Activated T-helper 1 cell treated with anti-CD3 and anti-CD28 coated beads, Interleukin-12 subunit alpha, Interleukin-12 subunit beta, Interleukin-2, Interleukin-4 antibody, amounts not matched to agents 30 ng/mL and 10 ng/mL and 1 ng/mL, durations not matched to agents 14 hours and 24 hours and 36 hours (primary cell): ENCODE results near the gene GRIN3A. TPM values are rescaled to one million over a fixed set of nuclear protein-coding genes. Genes with fewer than 3 reads are reported as not detected.
"Not testable (repeated sequence)": the region's sequence is repeated elsewhere in the genome, so short reads cannot be mapped to it uniquely, and the experiment has no call there.

Experiments used
- DNase-seq: peaks from one replicate; pipeline ENCODE4 v3.0.0; 2021; ENCODE audit warnings: low spot score
- H3K27ac Mint-ChIP-seq: one replicate; pipeline ENCODE4 v1.8.0; 2021; ENCODE audit warnings: mild to moderate bottlenecking, mixed read lengths
- H3K27me3 Mint-ChIP-seq: one replicate; pipeline ENCODE4 v1.8.0; 2022; ENCODE audit warnings: mild to moderate bottlenecking, moderate library complexity, mixed read lengths; ENCODE audit not compliant: insufficient read depth
- H3K36me3 Mint-ChIP-seq: one replicate; pipeline ENCODE4 v1.8.0; 2021; ENCODE audit warnings: low read depth, mixed read lengths
- H3K4me1 Mint-ChIP-seq: one replicate; pipeline ENCODE4 v1.8.0; 2021; ENCODE audit warnings: low read depth, mixed read lengths
- H3K4me3 Mint-ChIP-seq: one replicate; pipeline ENCODE4 v1.8.0; 2021; ENCODE audit warnings: mild to moderate bottlenecking, moderate library complexity, mixed read lengths
- H3K9me3 Mint-ChIP-seq: one replicate; pipeline ENCODE4 v1.8.0; 2021; ENCODE audit warnings: mixed read lengths
- intact Hi-C: fragments of 100-400 bp; cut with micrococcal nuclease; formaldehyde crosslinking; loops from one replicate; pipeline ENCODE4 v1.15.1; 2024
- total RNA-seq: library from RNA; stranded (reverse); gene quantifications from 2 replicates; pipeline ENCODE4 v1.2.3, GENCODE V29; 2022

GRIN3A gene
- total RNA-seq, 1 donor from 2014 or later = not detected

DNA sequence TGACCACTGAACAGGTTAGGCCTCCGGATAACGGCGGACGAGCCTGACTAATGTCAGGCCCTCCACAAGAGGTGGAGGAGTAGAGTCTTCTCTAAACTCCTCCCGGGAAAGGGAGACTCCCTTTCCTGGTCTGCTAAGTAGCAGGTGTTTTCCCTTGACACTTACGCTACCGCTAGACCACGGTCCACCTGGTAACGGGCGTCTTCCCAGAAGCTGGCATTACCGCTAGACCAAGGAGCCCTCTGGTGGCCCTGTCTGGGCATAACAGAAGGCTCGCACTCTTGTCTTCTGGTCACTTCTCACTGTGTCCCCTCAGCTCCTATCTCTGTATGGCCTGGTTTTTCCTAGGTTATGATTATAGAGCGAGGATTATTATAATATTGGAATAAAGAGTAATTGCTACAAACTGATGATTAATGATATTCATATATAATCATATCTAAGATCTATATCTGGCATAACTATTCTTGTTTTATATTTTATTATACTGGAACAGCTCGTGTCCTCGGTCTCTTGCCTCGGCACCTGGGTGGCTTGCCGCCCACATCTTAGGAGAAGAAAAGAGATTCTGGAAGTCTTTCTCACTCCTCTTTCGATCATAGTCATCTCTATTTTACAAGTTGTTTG lies 188.9 kb downstream of the GRIN3A start:
- H3K4me3 Mint-ChIP-seq, H3K4me1 Mint-ChIP-seq, H3K27me3 Mint-ChIP-seq, H3K9me3 Mint-ChIP-seq, intact Hi-C loops, DNase-seq, H3K27ac Mint-ChIP-seq: not testable (repeated sequence)
- peaks cover 65% of the 10 kb centered on the region for H3K36me3 Mint-ChIP-seq

DNA sequence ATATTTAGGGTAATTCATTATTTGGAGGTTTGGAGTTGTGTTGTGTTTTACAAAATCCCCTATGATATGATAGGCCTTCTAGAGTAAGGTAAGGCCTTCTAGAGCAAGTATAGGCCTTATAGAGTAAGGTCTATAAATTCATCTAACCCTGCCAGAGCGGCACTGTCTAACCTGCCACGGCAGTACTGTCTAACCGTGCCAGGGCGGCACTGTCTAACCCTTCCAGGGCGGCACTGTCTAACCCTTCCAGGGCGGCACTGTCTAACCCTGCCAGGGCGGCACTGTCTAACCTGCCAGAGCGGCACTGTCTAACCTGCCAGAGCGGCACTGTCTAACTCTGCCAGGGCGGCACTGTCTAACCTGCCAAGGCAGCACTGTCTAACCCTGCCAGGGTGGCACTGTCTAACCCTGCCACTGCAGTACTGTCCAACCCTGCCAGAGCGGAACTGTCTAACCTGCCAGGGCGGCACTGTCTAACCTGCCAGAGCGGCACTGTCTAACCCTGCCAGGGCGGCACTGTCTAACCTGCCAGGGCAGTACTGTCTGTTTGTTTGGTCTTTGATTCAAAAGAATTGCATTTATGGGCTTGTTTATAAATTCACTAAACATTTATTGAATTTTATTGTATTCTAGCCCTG lies 195.2 kb downstream of the GRIN3A start:
- Mint-ChIP-seq H3K4me3 (no peak overlapping the region), H3K36me3 (peaks cover 33% of the 10 kb centered on the region)

DNA sequence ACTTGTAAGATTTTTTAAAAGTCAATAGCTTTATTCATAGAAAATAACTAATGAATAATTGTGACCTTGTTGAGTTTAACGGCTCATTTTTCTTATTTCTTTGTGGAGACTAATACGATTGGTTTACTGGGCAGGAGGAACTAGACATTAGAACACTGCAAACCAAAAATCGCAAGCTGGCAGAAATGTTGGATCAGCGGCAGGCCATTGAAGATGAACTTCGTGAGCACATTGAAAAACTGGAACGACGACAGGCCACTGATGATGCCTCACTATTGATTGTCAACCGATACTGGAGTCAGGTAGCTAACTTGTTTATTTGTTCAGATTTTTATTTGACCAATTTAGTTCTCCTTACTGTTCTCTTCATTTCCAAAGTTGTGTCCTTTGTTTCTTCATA lies 198.4 kb downstream of the GRIN3A start:
- Mint-ChIP-seq H3K27me3 (no peaks in the 10 kb centered on the region), H3K9me3 (no peaks in the 10 kb centered on the region), H3K4me3 (no peak overlapping the region), H3K36me3 (peaks cover 20% of the 10 kb centered on the region), H3K4me1 (peaks cover 11% of the 10 kb centered on the region), H3K27ac (no peak overlapping the region)
- intact Hi-C loops = no loop called here
- DNase-seq = no peak

More for the DNA sequence above, 195.2 kb downstream of the GRIN3A start:
- DNase-seq = no peak
- H3K27me3 Mint-ChIP-seq = no peaks in the 10 kb centered on the region
- H3K9me3 Mint-ChIP-seq = no peaks in the 10 kb centered on the region
- no peak overlapping the region for H3K27ac Mint-ChIP-seq
- H3K4me1 Mint-ChIP-seq = no peaks in the 10 kb centered on the region
- intact Hi-C loops = no loop called here

DNA sequence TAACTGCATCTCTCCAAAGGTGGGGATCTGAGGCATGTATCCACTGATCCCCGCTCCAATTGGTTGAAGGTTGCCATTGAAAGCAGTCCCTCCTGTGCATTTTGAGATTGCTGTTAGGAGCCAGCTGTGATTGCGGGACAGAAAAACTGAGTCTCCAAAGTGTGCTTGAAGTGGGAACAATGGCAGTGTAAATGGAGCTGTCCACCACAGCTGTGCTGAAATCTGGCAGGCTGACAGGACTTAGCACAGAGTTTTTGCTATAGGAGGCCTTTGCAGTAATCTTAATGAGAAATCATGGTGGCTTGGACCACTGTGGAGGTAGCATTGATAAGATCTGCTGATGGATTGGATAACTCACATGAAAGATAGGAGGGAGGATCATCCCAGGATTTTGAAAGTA lies 201.5 kb downstream of the GRIN3A start:
- H3K36me3 Mint-ChIP-seq = peaks cover 18% of the 10 kb centered on the region
- no peaks in the 10 kb centered on the region for H3K27me3 Mint-ChIP-seq
- peaks cover 25% of the 10 kb centered on the region for H3K4me1 Mint-ChIP-seq
- H3K4me3 Mint-ChIP-seq = no peak overlapping the region
- DNase-seq = no peak
- H3K27ac Mint-ChIP-seq = no peak overlapping the region
- intact Hi-C loops = loop anchor here (10.0 kb wide), 1 partner anchor 1442 kb away; the partner anchor contains the start of genes ERP44 and INVS
- no peaks in the 10 kb centered on the region for H3K9me3 Mint-ChIP-seq

DNA sequence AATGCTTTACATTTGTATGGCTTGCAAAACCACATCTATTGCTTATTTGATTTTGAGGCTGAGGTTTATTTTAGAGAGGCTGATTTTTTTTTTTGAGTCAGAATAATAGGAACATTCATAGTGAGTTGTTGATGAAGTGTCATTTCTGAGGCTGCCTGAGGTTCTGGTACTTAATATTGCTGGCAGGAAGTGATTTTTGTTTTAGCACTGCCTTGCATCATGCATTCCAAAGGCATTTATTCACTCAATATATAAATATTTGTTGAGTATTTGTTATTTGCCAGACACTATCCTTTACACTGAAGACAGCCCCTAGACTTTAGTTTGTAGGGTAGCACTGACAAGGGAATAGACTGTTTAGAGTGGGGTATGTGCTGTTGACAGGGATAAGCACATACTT lies 202.1 kb downstream of the GRIN3A start:
- H3K27ac Mint-ChIP-seq = no peak overlapping the region
- H3K4me3 Mint-ChIP-seq = no peak overlapping the region
- no peaks in the 10 kb centered on the region for H3K9me3 Mint-ChIP-seq
- peaks cover 25% of the 10 kb centered on the region for H3K4me1 Mint-ChIP-seq
- no peak for DNase-seq
- H3K27me3 Mint-ChIP-seq = no peaks in the 10 kb centered on the region
- intact Hi-C loops = loop anchor here (10.0 kb wide), 1 partner anchor 1442 kb away; the partner anchor contains the start of genes ERP44 and INVS
- H3K36me3 Mint-ChIP-seq = peaks cover 18% of the 10 kb centered on the region

DNA sequence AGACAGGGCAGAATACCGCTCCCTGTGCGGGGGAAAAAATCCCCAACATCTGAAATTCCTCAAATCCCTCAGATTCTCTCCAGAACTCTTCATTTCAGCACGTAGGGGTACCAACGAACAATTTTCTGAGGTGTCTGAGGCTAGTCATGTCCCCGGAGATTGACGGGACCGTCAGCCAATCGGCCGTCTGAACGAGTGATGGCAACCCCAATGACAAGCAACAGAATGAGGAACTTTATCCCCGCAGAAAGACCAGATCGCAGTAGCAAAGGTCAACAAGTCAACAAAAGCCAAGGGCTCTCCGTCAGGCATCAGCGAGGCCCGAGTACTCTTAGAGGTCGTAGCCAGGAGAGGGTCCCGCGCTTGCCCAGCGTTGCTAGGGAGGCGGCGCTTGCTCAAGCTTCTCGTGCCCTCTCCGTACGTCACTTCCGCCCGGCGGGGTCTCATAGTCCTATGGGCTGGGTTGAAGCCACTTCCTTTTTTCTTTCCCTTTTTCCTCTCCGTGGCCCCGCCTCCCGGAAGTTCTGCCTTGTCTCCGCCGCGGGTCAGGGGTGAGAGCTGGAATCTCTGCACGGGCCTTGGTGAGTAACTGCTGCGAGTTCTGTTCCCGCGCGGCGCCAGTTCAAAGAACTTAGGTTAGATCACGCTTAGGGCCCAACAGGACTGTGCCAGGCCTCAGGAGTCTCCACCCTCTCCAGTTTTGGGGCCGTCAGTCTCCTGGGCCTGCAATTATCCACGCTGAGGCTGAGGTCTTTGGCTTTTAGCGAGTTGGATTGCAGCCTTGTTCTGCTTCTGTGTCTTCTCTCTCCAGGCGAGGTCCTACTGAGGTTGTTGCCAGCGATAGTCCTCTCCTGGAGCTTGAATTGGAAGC lies 204.9 kb downstream of the GRIN3A start, which contains the start of gene RNF20:
RNF20 (plus strand) TSS at position 520 of the 871 bp plus-strand sequence. CDS start 1,571 bp downstream, outside the sequence.
- Mint-ChIP-seq H3K4me1 (peaks cover 34% of the 10 kb centered on the region), H3K4me3 (peak within 1 kb of the TSS; percentile 90), H3K27ac (peak within 1 kb of the TSS; percentile 97), H3K9me3 (no peaks in the 10 kb centered on the region), H3K36me3 (peaks cover 13% of the 10 kb centered on the region), H3K27me3 (peaks cover 2% of the 10 kb centered on the region)
- DNase-seq = peak; percentile 97
- intact Hi-C loops = loop anchor here (1.0 to 10.0 kb wide), 5 partner anchors 53 to 1439 kb away; partner anchors contain the start of genes ERP44, INVS, MRPL50 and TEX10

DNA sequence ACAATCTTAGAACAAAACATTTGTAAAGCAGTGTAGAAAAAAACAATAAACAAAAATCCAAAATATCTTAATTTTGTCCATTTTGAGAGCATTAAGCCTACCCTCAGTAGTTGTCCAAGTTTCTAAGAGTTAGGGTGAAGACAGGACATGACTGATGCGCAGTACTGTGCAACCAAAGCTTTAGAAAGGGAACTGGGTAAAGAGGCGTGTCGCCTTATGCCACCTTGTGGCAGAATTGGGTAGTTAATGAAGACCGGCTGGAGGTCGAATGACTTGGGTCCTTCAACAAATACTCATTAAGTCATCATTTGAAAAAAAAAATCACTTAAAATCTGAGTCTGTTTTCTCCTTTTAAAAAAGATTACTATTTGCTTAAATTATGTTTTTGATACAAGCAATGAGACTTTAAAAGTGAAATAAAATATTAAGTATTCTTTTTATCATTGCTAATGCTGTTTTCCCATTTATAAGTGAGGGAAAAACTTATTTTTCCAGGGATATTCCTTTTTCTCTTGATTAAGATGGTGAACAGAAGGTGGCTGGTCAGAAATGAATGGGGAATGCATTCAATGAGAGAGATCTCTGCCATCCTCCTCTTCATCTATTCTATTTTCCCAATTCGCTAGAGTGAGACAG lies 208.3 kb downstream of the GRIN3A start:
- H3K27ac Mint-ChIP-seq = no peak overlapping the region
- intact Hi-C loops = loop anchor here (1.0 to 10.0 kb wide), 6 partner anchors 33 to 1435 kb away; partner anchors contain the start of genes ERP44 and INVS
- H3K36me3 Mint-ChIP-seq = peaks cover 3% of the 10 kb centered on the region
- H3K27me3 Mint-ChIP-seq = peaks cover 12% of the 10 kb centered on the region
- H3K9me3 Mint-ChIP-seq = no peaks in the 10 kb centered on the region
- peaks cover 23% of the 10 kb centered on the region for H3K4me1 Mint-ChIP-seq
- H3K4me3 Mint-ChIP-seq = no peak overlapping the region
- DNase-seq = peak; percentile 58

DNA sequence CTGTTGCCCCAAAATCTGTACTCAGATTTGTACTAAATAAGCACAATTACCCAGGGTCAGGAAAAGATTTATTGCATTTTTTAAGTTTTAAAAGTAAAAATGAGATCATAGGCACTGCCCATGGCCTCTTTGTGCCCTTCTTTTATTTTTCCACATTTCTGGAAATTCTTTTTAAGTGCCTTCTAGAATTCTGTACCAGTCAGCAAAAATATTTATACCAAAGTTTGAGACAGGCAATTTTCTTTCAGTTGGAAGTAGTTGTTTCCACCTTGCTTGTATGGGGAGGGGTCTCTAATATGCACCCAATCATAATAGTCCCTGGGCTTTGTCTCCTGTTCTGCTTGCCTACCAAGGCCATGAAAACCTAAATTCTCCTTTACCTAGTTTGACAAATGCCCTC lies 210.4 kb downstream of the GRIN3A start:
- Mint-ChIP-seq H3K36me3 (no peaks in the 10 kb centered on the region), H3K4me1 (peaks cover 13% of the 10 kb centered on the region), H3K9me3 (no peaks in the 10 kb centered on the region), H3K27me3 (peaks cover 16% of the 10 kb centered on the region), H3K27ac (no peak overlapping the region), H3K4me3 (no peak overlapping the region)
- intact Hi-C loops = no loop called here
- no peak for DNase-seq

DNA sequence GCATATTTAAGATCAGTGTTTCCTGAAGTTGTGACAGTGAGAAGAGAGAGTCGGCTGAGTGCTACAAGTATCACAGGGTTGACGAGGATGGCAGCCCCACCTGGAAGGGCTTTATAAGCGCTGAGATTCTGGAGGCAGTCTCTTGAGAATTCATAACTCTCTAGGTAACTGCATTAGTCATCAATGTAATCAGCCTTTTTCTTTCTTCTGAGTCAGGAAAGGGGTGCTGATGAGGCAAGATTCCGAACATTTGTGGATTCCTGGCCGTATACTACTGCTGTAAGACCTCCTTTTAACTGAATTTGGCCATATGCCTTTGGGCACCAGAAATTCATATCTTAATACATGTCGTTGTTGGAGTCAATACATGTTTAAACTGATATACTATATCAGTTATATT lies 211.4 kb downstream of the GRIN3A start:
- no peak for DNase-seq
- no peaks in the 10 kb centered on the region for H3K36me3 Mint-ChIP-seq
- H3K4me3 Mint-ChIP-seq = no peak overlapping the region
- peaks cover 9% of the 10 kb centered on the region for H3K4me1 Mint-ChIP-seq
- intact Hi-C loops = no loop called here
- H3K27ac Mint-ChIP-seq = no peak overlapping the region
- peaks cover 23% of the 10 kb centered on the region for H3K27me3 Mint-ChIP-seq
- no peaks in the 10 kb centered on the region for H3K9me3 Mint-ChIP-seq

DNA sequence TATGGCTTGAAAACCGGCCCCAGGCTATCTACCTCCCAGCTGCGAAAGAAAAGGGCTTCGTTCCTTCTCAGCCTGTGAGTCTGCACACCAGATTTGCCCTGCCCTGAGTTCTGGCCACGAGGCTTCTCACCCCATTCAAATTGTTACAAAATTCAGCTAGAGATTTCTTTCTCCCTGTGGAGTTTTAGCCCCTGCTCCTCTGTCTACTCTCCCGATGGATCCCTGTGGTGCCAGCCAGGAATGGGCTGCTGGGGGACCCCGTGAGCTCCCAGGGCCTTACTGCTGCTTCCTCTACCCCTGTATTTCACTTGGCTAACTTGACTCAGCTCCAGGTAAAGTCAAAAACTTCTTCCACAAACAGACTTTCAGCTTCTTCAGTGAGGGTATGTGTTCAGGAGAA lies 214.1 kb downstream of the GRIN3A start:
- peaks cover 28% of the 10 kb centered on the region for H3K27me3 Mint-ChIP-seq
- H3K4me3 Mint-ChIP-seq = no peak overlapping the region
- intact Hi-C loops = no loop called here
- H3K27ac Mint-ChIP-seq = no peak overlapping the region
- DNase-seq = no peak
- H3K4me1 Mint-ChIP-seq = peaks cover 9% of the 10 kb centered on the region
- no peaks in the 10 kb centered on the region for H3K9me3 Mint-ChIP-seq
- no peaks in the 10 kb centered on the region for H3K36me3 Mint-ChIP-seq
